HEK293 (cell line): ENCODE data around the gene ANO6.
A peak's percentile ranks its signal among the peaks of the same experiment; 100 is the strongest.

Source experiments
- CTCF ChIA-PET: fragments of 350-600 bp; formaldehyde crosslinking; extraction: SDS; loops from one replicate; lab custom pipeline; 2021; ENCODE audit warnings: antibody characterized with exemption; lab: Yijun Ruan, JAX
- POLR2A ChIA-PET: fragments of 300-600 bp; formaldehyde crosslinking; extraction: SDS; loops from one replicate; lab custom pipeline; 2020; ENCODE audit warnings: antibody characterized with exemption, inconsistent platforms; lab: Yijun Ruan, JAX
- H3K27ac ChIP-seq: fragments of 200-500 bp; sonication (Bioruptor generic); 2 replicates; pipeline ENCODE4 v1.5.1; 2014; ENCODE audit warnings: low read depth, low read length, control low read depth, inconsistent platforms; ENCODE audit errors: extremely low read depth
- H3K36me3 ChIP-seq, 2 experiments: fragments of 200-500 bp in 1 of 2; sonication (Bioruptor generic) in 1 of 2; 1 replicate in 1 of 2; 2 replicates in 1 of 2; pipeline ENCODE4 v1.5.1; 2014 to 2017; ENCODE audit warnings: inconsistent platforms in 2 of 2, low read length in 2 of 2; ENCODE audit not compliant: control insufficient read depth in 2 of 2, insufficient read depth in 1 of 2
- H3K4me1 ChIP-seq: fragments of 200-500 bp; sonication (Bioruptor generic); 2 replicates; pipeline ENCODE4 v1.5.1; 2014; ENCODE audit warnings: mild to moderate bottlenecking, low read length, inconsistent platforms; ENCODE audit not compliant: control insufficient read depth, insufficient read depth
- H3K4me3 ChIP-seq: 2 replicates; pipeline ENCODE4 v1.5.1; 2011; ENCODE audit warnings: low read depth, mild to moderate bottlenecking, control low read depth, low read length, moderate library complexity
- H3K9me3 ChIP-seq: fragments of 200-500 bp; sonication (Bioruptor generic); 2 replicates; pipeline ENCODE4 v1.5.1; 2014; ENCODE audit warnings: low read depth, low read length, inconsistent platforms; ENCODE audit not compliant: control insufficient read depth, insufficient read depth
- FEZF1 ChIP-seq: fragments of 450-650 bp; formaldehyde crosslinking; IDR thresholded peaks from 2 replicates; pipeline ENCODE4 v1.5.1; 2016; ENCODE audit warnings: missing biosample characterization, missing genetic modification characterization
- GLI2 ChIP-seq: fragments of 450-650 bp; formaldehyde crosslinking; IDR thresholded peaks from 2 replicates; pipeline ENCODE4; 2017; ENCODE audit warnings: missing biosample characterization, missing genetic modification characterization, low read depth, borderline replicate concordance
- PRDM6 ChIP-seq: fragments of 450-650 bp; formaldehyde crosslinking; IDR thresholded peaks from 2 replicates; pipeline ENCODE4 v1.5.1; 2017; ENCODE audit warnings: missing biosample characterization, missing genetic modification characterization
- SCRT2 ChIP-seq: fragments of 450-650 bp; formaldehyde crosslinking; IDR thresholded peaks from 2 replicates; pipeline ENCODE4 v1.5.1; 2016; ENCODE audit warnings: missing biosample characterization, missing genetic modification characterization
- SP2 ChIP-seq: fragments of 450-650 bp; formaldehyde crosslinking; IDR thresholded peaks from 2 replicates; pipeline ENCODE4 v1.5.1; 2016; ENCODE audit warnings: missing biosample characterization, missing genetic modification characterization
- ZFP41 ChIP-seq: fragments of 450-650 bp; formaldehyde crosslinking; IDR thresholded peaks from 2 replicates; pipeline ENCODE4 v1.5.1; 2016; ENCODE audit warnings: missing biosample characterization, missing genetic modification characterization, borderline replicate concordance
- ZNF248 ChIP-seq: fragments of 450-650 bp; formaldehyde crosslinking; IDR thresholded peaks from 2 replicates; pipeline ENCODE4 v1.5.1; 2017; ENCODE audit warnings: missing biosample characterization, missing genetic modification characterization
- ZNF404 ChIP-seq: fragments of 450-650 bp; formaldehyde crosslinking; IDR thresholded peaks from 2 replicates; pipeline ENCODE4 v1.5.1; 2017; ENCODE audit warnings: missing biosample characterization, missing genetic modification characterization
- ZNF555 ChIP-seq: fragments of 450-650 bp; formaldehyde crosslinking; conservative IDR thresholded peaks from 2 replicates; pipeline ENCODE4 v1.5.1; 2017; ENCODE audit warnings: missing biosample characterization, mild to moderate bottlenecking, missing genetic modification characterization, inconsistent platforms
- ZNF558 ChIP-seq: fragments of 450-650 bp; formaldehyde crosslinking; IDR thresholded peaks from 2 replicates; pipeline ENCODE4 v1.5.1; 2016; ENCODE audit warnings: missing biosample characterization, missing genetic modification characterization
- ZNF561 ChIP-seq: fragments of 450-650 bp; IDR thresholded peaks from 2 replicates; pipeline ENCODE4 v1.5.1; 2018; ENCODE audit warnings: missing biosample characterization, missing genetic modification characterization, borderline replicate concordance
- ZNF629 ChIP-seq: fragments of 450-650 bp; formaldehyde crosslinking; IDR thresholded peaks from 2 replicates; pipeline ENCODE4 v1.5.1; 2017; ENCODE audit warnings: missing biosample characterization, missing genetic modification characterization
- ZNF645 ChIP-seq: fragments of 450-650 bp; formaldehyde crosslinking; IDR thresholded peaks from 2 replicates; pipeline ENCODE4; 2016; ENCODE audit warnings: missing biosample characterization, missing genetic modification characterization
- ZNF660 ChIP-seq: fragments of 450-650 bp; IDR thresholded peaks from 2 replicates; pipeline ENCODE4 v1.5.1; 2018; ENCODE audit warnings: missing biosample characterization, mild to moderate bottlenecking, missing genetic modification characterization
- ZNF776 ChIP-seq: fragments of 450-650 bp; formaldehyde crosslinking; IDR thresholded peaks from 2 replicates; pipeline ENCODE4 v1.5.0; 2017; ENCODE audit warnings: missing biosample characterization, missing genetic modification characterization, borderline replicate concordance
- ZNF843 ChIP-seq: fragments of 450-650 bp; formaldehyde crosslinking; IDR thresholded peaks from 2 replicates; pipeline ENCODE4 v1.5.1; 2016; ENCODE audit warnings: missing biosample characterization, missing genetic modification characterization
- ZXDB ChIP-seq: fragments of 450-650 bp; formaldehyde crosslinking; IDR thresholded peaks from 2 replicates; pipeline ENCODE4 v1.5.1; 2016; ENCODE audit warnings: missing biosample characterization, missing genetic modification characterization
- TF ChIP-seq, protein P1 (sequence below): fragments of 450-650 bp; formaldehyde crosslinking; IDR thresholded peaks from 2 replicates; pipeline ENCODE4 v1.5.1; 2016; ENCODE audit warnings: missing biosample characterization, missing genetic modification characterization

ANO6 gene

DNA sequence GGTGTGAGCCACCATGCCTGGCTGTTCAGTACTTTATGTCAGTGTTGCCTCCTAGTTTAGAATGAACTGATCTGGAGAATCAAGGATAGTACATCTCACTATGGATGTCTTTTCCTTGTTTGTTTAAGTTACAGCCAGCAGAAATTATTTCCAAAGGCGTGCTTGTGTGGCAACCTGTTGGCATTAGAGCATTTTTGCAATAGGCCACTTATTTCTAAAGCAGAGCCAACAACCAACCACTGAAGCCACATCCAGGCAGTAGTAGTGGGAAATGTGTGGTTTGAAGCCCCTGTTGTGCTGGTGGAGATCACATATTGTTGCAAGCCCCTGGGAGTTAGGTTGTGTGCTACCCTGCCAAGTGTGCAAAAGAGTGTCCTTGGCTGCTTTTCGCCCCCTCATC is 3.7 kb downstream of the ANO6 start:
- POLR2A ChIA-PET, result no interaction called here
- CTCF ChIA-PET, result interaction anchor here (0.6 kb wide), 1 partner anchor 526 kb away, joined by 5 read pairs; no protein-coding TSS in a partner anchor
- peaks cover 5% of the 10 kb centered on the region; the same call in 1 of the 2 replicates for H3K4me1 ChIP-seq
- no peak overlapping the region for H3K27ac ChIP-seq
- TF ChIP-seq ZNF248 (tag by site-specific recombination), result no peak
- TF ChIP-seq SCRT2 (tag by site-specific recombination), result peak; percentile 68
- no peak for TF ChIP-seq ZNF660 (tag by site-specific recombination)
- H3K36me3 ChIP-seq, result no peaks in the 10 kb centered on the region
- no peak overlapping the region for H3K4me3 ChIP-seq
- no peaks in the 10 kb centered on the region for H3K9me3 ChIP-seq

GRCh38 chr12:45220363-45220931 is 4.6 kb downstream of the ANO6 start:
- CTCF ChIA-PET, result interaction anchor here (0.6 kb wide), 1 partner anchor 525 kb away, joined by 5 read pairs; no protein-coding TSS in a partner anchor
- H3K36me3 ChIP-seq, result no peaks in the 10 kb centered on the region; a peak in 1 of 3 replicates
- no peak overlapping the region for H3K4me3 ChIP-seq
- POLR2A ChIA-PET, result no interaction called here
- TF ChIP-seq ZFP41 (tag by site-specific recombination) (no peak), ZNF404 (tag by site-specific recombination) (no peak), GLI2 (no peak), ZNF248 (tag by site-specific recombination) (no peak), ZNF843 (tag by site-specific recombination) (no peak), FEZF1 (tag by site-specific recombination) (no peak)
- H3K4me1 ChIP-seq, result peaks cover 5% of the 10 kb centered on the region; the same call in 1 of the 2 replicates
- no peaks in the 10 kb centered on the region for H3K9me3 ChIP-seq
- no peak overlapping the region for H3K27ac ChIP-seq

- TF ChIP-seq ZNF645 (tag by site-specific recombination), result no peak
- Histone ChIP-seq H3K9me3 (no peaks in the 10 kb centered on the region), H3K4me3 (no peak overlapping the region), H3K36me3 (no peaks in the 10 kb centered on the region; a peak in 1 of 3 replicates), H3K4me1 (peaks cover 5% of the 10 kb centered on the region; the same call in 1 of the 2 replicates), H3K27ac (no peak overlapping the region)
- POLR2A ChIA-PET, result interaction anchor here (0.7 kb wide), 1 partner anchor 954 kb away, joined by 8 read pairs; no protein-coding TSS in a partner anchor
- CTCF ChIA-PET, result no interaction called here
Observed at GRCh38 chr12:45220969-45221368, 5.1 kb downstream of the ANO6 start.

- TF ChIP-seq, protein P1, sequence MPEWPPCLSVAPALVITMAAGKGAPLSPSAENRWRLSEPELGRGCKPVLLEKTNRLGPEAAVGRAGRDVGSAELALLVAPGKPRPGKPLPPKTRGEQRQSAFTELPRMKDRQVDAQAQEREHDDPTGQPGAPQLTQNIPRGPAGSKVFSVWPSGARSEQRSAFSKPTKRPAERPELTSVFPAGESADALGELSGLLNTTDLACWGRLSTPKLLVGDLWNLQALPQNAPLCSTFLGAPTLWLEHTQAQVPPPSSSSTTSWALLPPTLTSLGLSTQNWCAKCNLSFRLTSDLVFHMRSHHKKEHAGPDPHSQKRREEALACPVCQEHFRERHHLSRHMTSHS (tag by site-specific recombination), result no peak
- no peak for TF ChIP-seq ZNF843 (tag by site-specific recombination)
- no peak for TF ChIP-seq ZNF776 (tag by site-specific recombination)
- H3K4me1 ChIP-seq, result peaks cover 2% of the 10 kb centered on the region; the same call in 1 of the 2 replicates
- no peaks in the 10 kb centered on the region for H3K9me3 ChIP-seq
- peaks cover 0 to 4% of the 10 kb centered on the region in 2 experiments; a peak in 2 of 3 replicates for H3K36me3 ChIP-seq
- CTCF ChIA-PET, result interaction anchor here (0.5 to 0.6 kb wide), 2 partner anchors 9 to 1374 kb away, joined by 3 to 9 read pairs; no protein-coding TSS in a partner anchor
- H3K4me3 ChIP-seq, result no peak overlapping the region
- POLR2A ChIA-PET, result no interaction called here
- no peak overlapping the region for H3K27ac ChIP-seq
Observed at GRCh38 chr12:45223868-45224267, 8.0 kb downstream of the ANO6 start.

DNA sequence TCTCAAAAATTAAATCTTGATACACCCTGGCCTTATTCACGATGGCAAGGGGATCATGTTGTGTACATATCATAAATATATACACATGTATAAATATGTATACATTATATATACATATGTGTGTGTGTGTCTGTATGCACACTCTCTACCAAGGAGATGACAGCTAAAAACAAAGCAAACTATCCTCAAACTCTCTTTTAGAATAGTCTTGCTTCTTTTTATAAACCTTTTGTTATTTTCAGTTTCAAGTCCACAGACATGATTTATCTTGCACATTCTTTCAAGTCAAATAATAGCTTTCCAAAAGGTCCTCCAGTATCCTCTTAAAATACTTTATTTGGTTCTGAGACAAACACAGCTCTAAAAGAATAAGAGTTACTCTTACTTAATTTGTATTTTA is 8.4 kb downstream of the ANO6 start:
- ChIA-PET CTCF (interaction anchor here (0.5 to 0.6 kb wide), 2 partner anchors 10 to 1374 kb away, joined by 3 to 9 read pairs; no protein-coding TSS in a partner anchor), POLR2A (no interaction called here)
- Histone ChIP-seq H3K36me3 (peaks cover 0 to 4% of the 10 kb centered on the region in 2 experiments; a peak in 2 of 3 replicates), H3K27ac (no peak overlapping the region), H3K4me3 (no peak overlapping the region), H3K4me1 (peaks cover 2% of the 10 kb centered on the region; the same call in 1 of the 2 replicates), H3K9me3 (no peaks in the 10 kb centered on the region)
- TF ChIP-seq ZXDB (no peak), PRDM6 (no peak), ZNF629 (no peak), SP2 (tag by site-specific recombination) (no peak), ZNF555 (no peak), ZNF561 (no peak), ZNF558 (tag by site-specific recombination) (no peak)
